ENCODE measurements around the gene PTPN21.

DNA sequence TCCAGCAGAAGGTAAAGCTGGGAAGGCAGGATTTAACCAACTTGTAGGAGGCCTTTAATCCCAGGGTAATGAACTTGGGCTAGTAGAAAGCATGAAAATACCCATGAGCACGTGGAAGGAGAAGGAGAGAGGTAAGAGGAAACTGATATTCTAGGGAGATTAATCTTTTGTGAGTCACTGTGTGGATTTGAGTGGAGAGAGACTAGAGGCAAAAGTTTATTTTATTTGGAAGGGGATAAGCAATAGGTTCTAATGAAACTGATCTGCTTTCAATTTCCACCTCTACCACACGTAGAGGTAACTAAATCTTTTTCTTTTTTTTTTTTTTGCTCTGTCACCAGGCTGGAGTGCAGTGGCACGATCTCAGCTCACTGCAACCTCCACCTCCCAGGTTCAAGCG, 52.1 kb downstream of the PTPN21 start:
- TF ChIP-seq POLR2AphosphoS5 (IDR thresholded peaks at IDR 0.05) (no peak), POLR2A (IDR thresholded peaks at IDR 0.05) (no peak)
